HL-60 (cell line): ENCODE results near the gene GRK5.

Experiments
- DNase-seq, 2 experiments: peaks; one replicate each; pipeline ENCODE4 v3.0.0-alpha.2; 2010 to 2020; ENCODE audit warnings: low read depth in 1 of 2, low spot score in 1 of 2
- H3K27ac ChIP-seq: fragments of 250-450 bp; sonication (Bioruptor Pico); replicated peaks from 2 replicates; pipeline ENCODE4 v1.5.1; 2020; ENCODE audit warnings: mild to moderate bottlenecking, moderate library complexity
- H3K27me3 ChIP-seq: fragments of 250-450 bp; sonication (Bioruptor Pico); 2 replicates; pipeline ENCODE4 v1.5.1; 2021; ENCODE audit warnings: mild to moderate bottlenecking, moderate library complexity; ENCODE audit not compliant: insufficient read depth, poor library complexity, severe bottlenecking
- H3K4me3 ChIP-seq: replicated peaks from 2 replicates; pipeline ENCODE4 v1.5.1; 2011; ENCODE audit warnings: mild to moderate bottlenecking, control low read depth, low read length; ENCODE audit not compliant: insufficient read depth
- CTCF ChIP-seq: IDR thresholded peaks from one replicate; pipeline ENCODE4 v1.5.1; 2011; ENCODE audit warnings: low read length, control low read depth, inconsistent platforms; ENCODE audit not compliant: insufficient read depth
- GABPA ChIP-seq: IDR thresholded peaks from 2 replicates; pipeline ENCODE4 v1.6.1; 2012; ENCODE audit warnings: low read depth
- POLR2AphosphoS5 ChIP-seq: IDR thresholded peaks from 2 replicates; pipeline ENCODE4 v1.6.1; 2012; ENCODE audit warnings: low read depth
- REST ChIP-seq: IDR thresholded peaks from 2 replicates; pipeline ENCODE4 v1.6.1; 2012; ENCODE audit warnings: low read depth; ENCODE audit not compliant: insufficient replicate concordance
- SPI1 ChIP-seq: IDR thresholded peaks from 2 replicates; pipeline ENCODE4 v1.6.1; 2012; ENCODE audit warnings: low read depth, mild to moderate bottlenecking, borderline replicate concordance

GRK5 gene

GRCh38 chr10:119443441-119443840, 236.1 kb downstream of the GRK5 start:
- DNase-seq, result no peak

GRCh38 chr10:119443970-119444660, 236.7 kb downstream of the GRK5 start:
- no peak for DNase-seq
- Histone ChIP-seq H3K27ac (no peak overlapping the region), H3K4me3 (no peak overlapping the region), H3K27me3 (no peaks in the 10 kb centered on the region)
- TF ChIP-seq POLR2AphosphoS5 (no peak), GABPA (no peak), REST (no peak), SPI1 (no peak), CTCF (no peak)

More at GRCh38 chr10:119443441-119443840, 236.1 kb downstream of the GRK5 start:
- no peak overlapping the region for H3K27ac ChIP-seq
- H3K27me3 ChIP-seq, result no peaks in the 10 kb centered on the region
- H3K4me3 ChIP-seq, result no peak overlapping the region
- TF ChIP-seq POLR2AphosphoS5, result no peak
- TF ChIP-seq CTCF, result no peak
- TF ChIP-seq GABPA, result no peak
- TF ChIP-seq SPI1, result no peak
- no peak for TF ChIP-seq REST

GRCh38 chr10:119444866-119445265, 237.5 kb downstream of the GRK5 start:
- DNase-seq, result no peak
- Histone ChIP-seq H3K27me3 (no peaks in the 10 kb centered on the region), H3K27ac (no peak overlapping the region), H3K4me3 (no peak overlapping the region)
- TF ChIP-seq GABPA, result no peak
- TF ChIP-seq POLR2AphosphoS5, result no peak
- TF ChIP-seq SPI1, result no peak
- no peak for TF ChIP-seq REST
- no peak for TF ChIP-seq CTCF
